ENCODE measurements around the gene MLXIPL.
"Not testable (repeated sequence)": the region's sequence is repeated elsewhere in the genome, so short reads cannot be mapped to it uniquely, and the experiment has no call there.

Gene MLXIPL

GRCh38 chr7:73560109-73560835 lies 64.0 kb downstream of the MLXIPL start:
- Mint-ChIP-seq H3K36me3 (no peaks in the 10 kb centered on the region), H3K4me3 (no peak overlapping the region), H3K9me3 (no peaks in the 10 kb centered on the region), H3K27ac (peak overlapping the region; percentile 62), H3K27me3 (no peaks in the 10 kb centered on the region), H3K4me1 (peaks cover 32% of the 10 kb centered on the region)
- no peak for ATAC-seq

DNA sequence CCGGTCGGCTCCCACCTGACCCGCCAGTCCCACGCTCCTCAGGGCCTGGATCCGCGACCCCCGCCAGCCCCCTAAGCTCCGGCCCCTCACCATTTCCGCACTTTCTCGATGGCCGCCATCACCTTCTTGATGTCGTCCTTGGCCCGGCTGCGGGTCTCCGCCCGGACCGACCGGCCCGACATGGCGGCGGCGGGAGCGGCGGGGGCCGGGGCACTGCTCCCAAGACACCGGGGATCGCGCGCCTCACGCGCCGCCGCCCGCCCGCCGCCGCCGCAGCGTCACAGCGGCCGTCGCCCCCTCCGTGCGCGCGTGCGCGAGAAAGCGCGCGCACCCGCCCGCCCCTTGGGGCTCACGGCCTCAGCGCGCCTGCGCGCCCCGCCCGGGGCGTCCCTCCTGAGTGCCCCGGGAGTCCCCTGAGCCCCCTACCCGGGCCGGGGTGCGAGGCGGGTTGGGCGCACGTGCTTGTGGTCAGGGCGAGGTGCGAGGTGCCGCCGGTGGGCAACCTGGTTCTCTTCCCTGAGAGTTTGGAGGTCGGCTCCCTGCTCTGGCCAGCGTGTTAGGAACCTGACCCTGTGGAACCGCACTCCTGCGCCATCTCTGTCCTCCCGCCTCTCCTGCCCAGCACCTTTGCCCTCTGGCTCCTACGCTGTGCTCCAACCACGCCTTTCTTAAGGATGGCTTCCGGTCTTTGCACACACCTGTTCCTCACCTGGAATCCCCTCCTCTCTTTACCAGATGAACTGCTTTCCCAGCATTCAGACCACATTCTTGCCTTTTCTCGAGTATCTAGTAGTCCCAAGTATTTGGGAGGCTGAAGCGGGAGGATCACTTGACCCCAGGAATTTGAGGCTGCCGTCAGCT lies 66.7 kb downstream of the MLXIPL start, which contains the start of gene BCL7B:
TSS of gene BCL7B (minus strand) at position 294 of the 861 bp plus-strand sequence. CDS start at position 182, 112 bp downstream.
- Mint-ChIP-seq H3K36me3 (peaks cover 11% of the 10 kb centered on the region), H3K9me3 (no peaks in the 10 kb centered on the region), H3K4me3 (peak within 1 kb of the TSS; percentile 93), H3K27me3 (no peaks in the 10 kb centered on the region), H3K4me1 (peaks cover 46% of the 10 kb centered on the region), H3K27ac (peak within 1 kb of the TSS; percentile 96)
- peak; percentile 83 for ATAC-seq

DNA sequence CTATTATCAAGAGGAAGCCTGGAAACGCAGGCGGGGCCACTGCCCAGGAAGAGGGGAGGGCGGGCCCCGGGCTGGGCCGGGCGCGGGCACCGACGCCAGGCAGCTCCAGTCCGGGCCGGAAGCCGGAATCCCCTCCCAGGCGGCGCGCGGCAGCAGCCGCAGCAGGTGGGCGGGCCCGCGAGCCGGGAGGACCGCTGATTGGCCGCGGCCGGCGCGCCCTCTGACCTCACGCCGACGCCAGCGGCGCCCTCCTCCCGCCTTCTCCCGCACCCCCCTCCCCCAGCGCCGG lies 67.3 kb downstream of the MLXIPL start:
- peaks cover 14% of the 10 kb centered on the region for H3K36me3 Mint-ChIP-seq
- peak overlapping the region; percentile 96 for H3K27ac Mint-ChIP-seq
- no peaks in the 10 kb centered on the region for H3K27me3 Mint-ChIP-seq
- H3K4me3 Mint-ChIP-seq, result peak overlapping the region; percentile 93
- H3K9me3 Mint-ChIP-seq, result no peaks in the 10 kb centered on the region
- peak; percentile 96 for ATAC-seq
- H3K4me1 Mint-ChIP-seq, result peaks cover 46% of the 10 kb centered on the region

- peak overlapping the region; percentile 96 for H3K27ac Mint-ChIP-seq
- no peaks in the 10 kb centered on the region for H3K9me3 Mint-ChIP-seq
- no peak for ATAC-seq
- peaks cover 17% of the 10 kb centered on the region for H3K36me3 Mint-ChIP-seq
- peaks cover 46% of the 10 kb centered on the region for H3K4me1 Mint-ChIP-seq
- H3K27me3 Mint-ChIP-seq, result no peaks in the 10 kb centered on the region
- H3K4me3 Mint-ChIP-seq, result peak overlapping the region; percentile 93
These were observed 67.9 kb downstream of the MLXIPL start for GRCh38 chr7:73556208-73557107.

- peaks cover 17% of the 10 kb centered on the region for H3K36me3 Mint-ChIP-seq
- ATAC-seq, result no peak
- H3K9me3 Mint-ChIP-seq, result no peaks in the 10 kb centered on the region
- H3K27me3 Mint-ChIP-seq, result no peaks in the 10 kb centered on the region
- H3K4me3 Mint-ChIP-seq, result peak overlapping the region; percentile 93
- peak overlapping the region; percentile 96 for H3K27ac Mint-ChIP-seq
- peaks cover 42% of the 10 kb centered on the region for H3K4me1 Mint-ChIP-seq
These were observed 68.8 kb downstream of the MLXIPL start for GRCh38 chr7:73555411-73555982.

- Mint-ChIP-seq H3K36me3 (peaks cover 52% of the 10 kb centered on the region), H3K27ac (peak overlapping the region; percentile 69), H3K4me1 (peaks cover 23% of the 10 kb centered on the region)
- H3K9me3 Mint-ChIP-seq, ATAC-seq, H3K4me3 Mint-ChIP-seq, H3K27me3 Mint-ChIP-seq: not testable (repeated sequence)
These were observed 74.2 kb downstream of the MLXIPL start for GRCh38 chr7:73550093-73550492.

GRCh38 chr7:73549176-73549575 lies 75.1 kb downstream of the MLXIPL start:
- H3K27ac Mint-ChIP-seq, result peak overlapping the region; percentile 69
- no peak for ATAC-seq
- H3K36me3 Mint-ChIP-seq, result peaks cover 52% of the 10 kb centered on the region
- no peaks in the 10 kb centered on the region for H3K27me3 Mint-ChIP-seq
- H3K9me3 Mint-ChIP-seq, result no peaks in the 10 kb centered on the region
- peaks cover 14% of the 10 kb centered on the region for H3K4me1 Mint-ChIP-seq
- H3K4me3 Mint-ChIP-seq, result no peak overlapping the region

DNA sequence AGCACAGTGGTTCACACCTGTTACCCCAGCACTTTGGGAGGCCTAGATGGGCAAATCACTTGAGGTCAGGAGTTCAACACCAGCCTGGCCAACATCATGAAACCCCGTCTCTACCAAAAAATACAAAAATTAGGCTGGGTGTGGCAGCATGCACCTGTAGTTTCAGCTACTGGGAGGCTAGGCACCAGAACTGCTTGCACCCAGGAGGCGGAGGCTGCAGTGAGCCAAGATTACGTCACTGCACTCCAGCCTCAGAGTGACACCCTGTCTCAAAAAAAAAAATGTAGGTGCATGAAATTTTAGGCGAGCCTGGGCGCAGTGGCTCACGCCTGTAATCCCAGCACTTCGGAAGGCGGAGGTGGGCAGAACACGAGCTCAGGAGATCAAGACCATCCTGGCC lies 76.5 kb downstream of the MLXIPL start:
- no peak for ATAC-seq
- Mint-ChIP-seq H3K4me1 (peaks cover 10% of the 10 kb centered on the region), H3K9me3 (no peaks in the 10 kb centered on the region), H3K4me3 (no peak overlapping the region), H3K27ac (no peak overlapping the region), H3K36me3 (peaks cover 51% of the 10 kb centered on the region), H3K27me3 (no peaks in the 10 kb centered on the region)

- peaks cover 59% of the 10 kb centered on the region for H3K36me3 Mint-ChIP-seq
These were observed 79.6 kb downstream of the MLXIPL start for GRCh38 chr7:73544678-73545077.

More at GRCh38 chr7:73544678-73545077, 79.6 kb downstream of the MLXIPL start:
- H3K9me3 Mint-ChIP-seq, result no peaks in the 10 kb centered on the region
- no peaks in the 10 kb centered on the region for H3K27me3 Mint-ChIP-seq
- no peak overlapping the region for H3K27ac Mint-ChIP-seq
- no peak for ATAC-seq
- H3K4me1 Mint-ChIP-seq, result peaks cover 8% of the 10 kb centered on the region
- H3K4me3 Mint-ChIP-seq, result no peak overlapping the region

Data from stimulated activated memory B cell treated with anti-CD40 and anti-IgM and Interleukin-4, amounts not matched to agents 10 μg/mL and 1 μg/mL and 100 μg/mL, for 72 hours (primary cell).